Stimulated activated CD8-positive, alpha-beta memory T cell treated with anti-CD3 and anti-CD28 coated beads, Interleukin-15, amount 100 ng/mL, for 4 hours (primary cell): ENCODE data around the gene LY6G5B.

Experiments used
- DNase-seq, 2 donors: peaks; one replicate each; pipeline ENCODE4 v3.0.0-alpha.2; 2020; ENCODE audit warnings: low read depth in 2 of 2

LY6G5B gene

GRCh38 chr6:31669676-31670075 is at the start of gene LY6G5B:
TSS of gene LY6G5B (plus strand) at chr6:31669976. CDS start at chr6:31670951, 975 bp downstream.
- no peak for DNase-seq

- DNase-seq: peak; percentile 89 to 93
Observed at GRCh38 chr6:31620586-31621319, 49.0 kb upstream of the LY6G5B start, which contains the start of gene PRRC2A. TSS of gene PRRC2A (plus strand) at chr6:31620715. CDS start at chr6:31622790, 2,075 bp downstream.

- no peak for DNase-seq
Observed at GRCh38 chr6:31621320-31621939, 48.3 kb upstream of the LY6G5B start.

- DNase-seq: no peak
Observed at GRCh38 chr6:31621991-31622390, 47.8 kb upstream of the LY6G5B start.

- no peak for DNase-seq
Observed at GRCh38 chr6:31622684-31623091, 47.1 kb upstream of the LY6G5B start.

GRCh38 chr6:31624070-31624469 is 45.7 kb upstream of the LY6G5B start:
- DNase-seq: no peak

GRCh38 chr6:31626952-31627351 is 42.8 kb upstream of the LY6G5B start:
- DNase-seq: no peak

- no peak for DNase-seq
Observed at GRCh38 chr6:31627690-31628287, 42.0 kb upstream of the LY6G5B start.

- no peak for DNase-seq
Observed at GRCh38 chr6:31629014-31629413, 40.8 kb upstream of the LY6G5B start.

- no peak for DNase-seq
Observed at GRCh38 chr6:31630177-31630934, 39.4 kb upstream of the LY6G5B start.

- DNase-seq: no peak
Observed at GRCh38 chr6:31631209-31631608, 38.6 kb upstream of the LY6G5B start.

- no peak for DNase-seq
Observed at GRCh38 chr6:31631681-31632278, 38.0 kb upstream of the LY6G5B start.

GRCh38 chr6:31632279-31632946 is 37.4 kb upstream of the LY6G5B start:
- no peak for DNase-seq

- no peak for DNase-seq
Observed at GRCh38 chr6:31633447-31633846, 36.3 kb upstream of the LY6G5B start.

GRCh38 chr6:31634131-31634530 is 35.6 kb upstream of the LY6G5B start:
- no peak for DNase-seq

- DNase-seq: no peak
Observed at GRCh38 chr6:31634969-31635575, 34.7 kb upstream of the LY6G5B start.

GRCh38 chr6:31636698-31637596 is 32.8 kb upstream of the LY6G5B start:
- no peak for DNase-seq

GRCh38 chr6:31639043-31639442 is 30.7 kb upstream of the LY6G5B start:
- DNase-seq: no peak

GRCh38 chr6:31639449-31639861 is 30.3 kb upstream of the LY6G5B start:
- no peak for DNase-seq

GRCh38 chr6:31640612-31641011 is 29.2 kb upstream of the LY6G5B start:
- no peak for DNase-seq
